ENCODE data around the gene PTPRD.

The PTPRD gene

DNA sequence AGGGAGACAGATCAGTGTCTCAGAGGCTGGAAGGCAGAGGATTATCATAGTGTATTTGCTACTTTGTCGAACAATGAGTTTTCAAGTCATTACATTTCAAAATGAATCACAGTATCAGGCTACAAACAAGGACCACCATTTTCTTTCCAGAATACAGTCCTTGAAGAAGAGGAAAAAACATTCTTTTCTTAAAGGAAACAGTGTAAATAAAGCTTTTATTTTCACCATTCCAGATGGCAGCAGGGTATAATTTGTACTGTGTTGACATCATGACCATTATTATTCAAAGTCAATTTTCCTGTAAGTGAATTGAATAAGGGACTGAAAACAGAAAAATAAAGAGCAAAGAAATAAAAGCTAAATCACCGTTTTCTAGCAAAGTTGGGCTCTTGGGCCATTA is 2076.0 kb downstream of the PTPRD start:
- DNase-seq (ENCODE audit: low read depth, low spot score) = no peak

DNA sequence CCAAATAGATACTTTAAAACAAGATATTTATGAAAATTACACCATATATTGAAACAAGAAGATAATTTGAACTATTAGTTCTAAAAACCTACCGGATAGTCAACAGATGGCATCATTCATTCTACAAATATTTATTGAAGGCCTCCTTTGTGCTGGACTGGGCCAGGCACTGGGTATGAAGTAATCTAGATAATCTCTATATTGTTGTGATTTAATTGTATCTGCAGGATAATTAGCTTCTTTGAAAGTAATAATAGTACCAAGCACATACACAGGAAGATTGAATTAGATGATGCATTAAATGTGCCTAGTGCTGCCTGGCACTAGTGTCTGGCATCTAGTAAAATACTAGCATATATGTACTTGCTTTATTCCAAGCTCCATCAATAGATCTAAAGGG is 2078.0 kb downstream of the PTPRD start:
- no peak for DNase-seq (ENCODE audit: low read depth, low spot score)

DNA sequence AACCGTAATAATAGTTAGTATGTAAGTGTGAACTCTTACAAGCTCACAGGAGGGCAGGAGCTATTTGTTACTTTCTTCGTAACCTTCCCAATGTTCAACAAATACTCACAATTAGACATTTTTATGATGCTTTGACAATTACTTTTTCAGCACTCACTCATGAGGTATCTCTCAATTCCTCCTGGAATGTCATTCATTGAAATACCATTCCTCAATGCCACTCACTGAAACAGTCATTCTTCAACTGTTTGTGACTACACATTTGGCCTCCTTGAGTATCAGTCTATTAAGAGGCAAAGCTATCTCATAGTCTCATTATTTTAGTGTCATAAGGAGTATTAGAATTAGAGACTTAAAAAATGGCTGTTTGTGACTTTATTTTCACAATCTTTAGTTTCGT is 2079.1 kb downstream of the PTPRD start:
- DNase-seq (ENCODE audit: low read depth, low spot score) = no peak

DNA sequence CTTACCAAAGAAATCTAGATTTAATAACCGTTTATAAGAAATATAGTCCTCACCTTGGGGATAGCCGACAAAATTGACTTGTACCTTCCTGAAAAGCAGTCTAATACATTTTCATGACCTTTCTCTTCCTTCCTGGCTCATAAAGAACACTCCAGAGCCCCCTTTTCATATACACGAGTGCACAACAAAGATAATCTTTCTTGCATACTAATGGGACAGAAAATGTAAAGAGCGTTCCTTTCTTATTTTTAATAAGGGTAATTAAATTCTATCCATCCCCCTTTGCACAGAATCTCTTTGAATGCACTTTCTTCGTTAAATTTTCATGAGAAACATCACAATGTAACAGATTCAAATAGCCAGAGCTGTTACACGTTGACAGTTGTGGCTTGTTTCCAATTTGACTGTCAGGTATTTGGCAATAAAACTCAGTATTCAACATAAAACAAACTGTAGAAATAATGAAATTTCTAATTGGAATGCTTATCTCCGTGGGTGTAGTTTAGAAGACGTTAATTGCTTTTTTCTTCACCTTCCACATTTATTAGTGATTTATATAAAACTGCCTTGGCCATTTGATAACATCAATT is 2080.9 kb downstream of the PTPRD start:
- no peak for DNase-seq (ENCODE audit: low read depth, low spot score)

DNA sequence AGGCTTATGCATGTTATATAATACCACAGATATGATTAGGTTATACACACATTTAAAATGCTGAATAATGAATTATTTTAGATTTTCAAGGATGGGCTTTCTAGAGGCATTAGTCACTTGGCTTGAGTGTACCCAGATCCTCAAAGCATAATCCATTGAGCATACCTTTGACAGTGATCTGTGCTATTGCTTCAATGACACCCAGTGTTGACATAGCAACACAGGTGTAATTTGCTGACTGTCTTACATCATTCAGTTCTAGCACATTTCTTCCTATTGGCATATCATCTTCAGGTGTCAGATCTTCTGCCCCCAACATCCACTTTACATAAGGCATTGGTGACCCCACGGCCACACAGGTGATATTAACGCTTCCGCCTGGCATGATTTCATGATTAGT is 2091.7 kb downstream of the PTPRD start:
- no peak for DNase-seq (ENCODE audit: low read depth, low spot score)

DNA sequence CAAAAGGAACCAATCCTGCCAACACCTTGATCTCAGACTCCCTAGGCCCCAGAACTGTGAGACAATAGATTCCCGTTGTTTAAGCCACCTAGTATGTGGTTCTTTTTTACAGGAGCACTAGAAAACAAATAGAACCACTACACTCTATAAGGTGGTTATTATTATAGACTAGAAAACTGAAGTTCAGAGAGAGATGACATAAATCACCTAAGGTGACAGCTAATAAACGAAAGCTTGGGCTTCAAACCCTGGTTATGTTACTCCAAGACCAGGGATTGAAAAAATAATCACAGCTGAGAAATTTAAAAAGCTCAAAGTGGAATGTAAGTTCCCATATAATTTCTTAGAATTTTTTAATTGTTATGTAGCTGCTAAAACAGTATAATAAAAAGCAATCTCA is 2097.1 kb downstream of the PTPRD start:
- no peak for DNase-seq (ENCODE audit: low read depth, low spot score)

DNA sequence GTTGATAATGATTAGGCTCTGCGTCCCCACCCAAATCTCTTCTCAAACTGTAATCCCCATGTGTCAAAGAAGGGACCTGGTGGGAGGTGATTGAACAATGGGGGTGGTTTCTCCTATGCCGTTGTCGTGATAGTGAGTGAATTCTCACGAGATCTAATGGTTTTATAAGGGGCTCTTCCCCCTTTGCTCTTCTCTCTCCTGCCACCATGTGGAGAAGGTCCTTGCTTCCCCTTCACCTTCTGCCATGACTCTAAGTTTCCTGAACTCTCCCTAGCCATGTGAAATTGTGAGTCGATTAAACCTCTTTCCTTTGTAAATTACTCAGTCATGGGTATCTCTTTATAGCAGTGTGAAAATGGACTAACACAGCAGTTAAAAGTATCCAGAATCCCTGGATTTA is 2098.0 kb downstream of the PTPRD start:
- DNase-seq (ENCODE audit: low read depth, low spot score) = no peak

DNA sequence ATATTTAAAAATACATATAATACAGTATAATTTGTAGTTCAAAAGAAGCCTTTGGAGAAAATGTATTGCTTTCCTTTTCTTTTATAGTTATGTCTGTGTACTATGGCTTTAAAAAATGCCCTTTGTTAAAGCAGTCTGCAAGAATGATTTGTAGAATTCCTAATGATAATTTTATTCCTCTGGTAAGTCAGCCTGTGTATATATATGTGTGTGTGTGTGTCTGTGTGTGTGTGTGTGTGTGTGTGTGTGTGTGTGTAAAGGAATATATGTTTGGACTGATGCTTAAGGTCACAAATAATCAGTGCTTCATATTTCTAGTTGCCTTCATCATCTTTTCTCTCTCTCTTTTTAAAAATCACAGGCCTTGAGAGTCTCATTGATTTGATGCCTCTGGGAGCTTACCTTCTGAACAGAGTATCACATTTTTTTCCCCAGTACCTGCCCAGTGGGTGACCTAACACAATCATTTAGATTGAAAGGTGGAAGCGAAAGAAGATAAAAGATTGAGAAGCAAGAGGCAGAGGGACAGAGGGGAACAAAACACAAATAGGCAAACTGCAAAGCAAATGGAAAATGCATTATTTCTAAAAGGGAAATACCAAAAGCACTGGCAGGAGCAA is 2104.0 kb downstream of the PTPRD start:
- DNase-seq (ENCODE audit: low read depth, low spot score) = no peak

DNA sequence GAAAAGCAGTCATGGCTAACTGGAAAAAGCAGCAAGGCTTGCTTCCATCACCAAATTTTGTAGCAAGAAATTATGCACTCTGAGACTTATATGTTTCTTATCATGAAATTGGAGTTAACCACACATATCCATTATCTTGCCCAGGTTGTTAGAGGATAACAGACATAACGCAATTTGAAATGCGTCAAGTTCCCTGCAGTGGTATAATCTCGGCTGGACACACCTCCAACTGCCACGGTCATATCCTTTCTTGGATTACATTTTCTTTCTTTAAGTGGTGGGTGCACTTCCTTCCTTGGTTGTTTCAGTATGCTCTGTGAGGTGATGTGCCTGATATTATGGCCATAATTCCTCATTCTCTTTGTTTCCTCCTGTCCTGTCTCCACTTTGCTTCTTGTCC is 2118.2 kb downstream of the PTPRD start:
- no peak for DNase-seq (ENCODE audit: low read depth, low spot score)

DNA sequence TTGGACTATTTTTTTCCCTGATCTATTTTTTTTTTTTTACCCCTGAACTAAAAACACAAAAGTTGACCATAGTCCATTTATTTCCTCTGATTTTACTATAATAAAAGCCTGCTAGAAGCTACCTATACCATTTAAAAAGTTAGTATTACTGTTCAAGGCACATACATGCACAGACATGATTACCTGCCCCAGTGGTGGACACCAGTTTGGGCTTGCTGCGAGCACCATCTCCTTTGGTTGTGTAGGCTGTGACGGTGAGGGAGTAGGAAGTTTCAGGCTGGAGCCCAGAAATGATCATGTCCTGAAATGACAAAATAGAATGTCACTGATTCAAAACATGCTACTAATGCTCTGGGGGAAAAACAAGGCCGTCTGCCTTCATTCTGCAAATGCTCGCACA is 2120.1 kb downstream of the PTPRD start:
- DNase-seq (ENCODE audit: low read depth, low spot score) = no peak

DNA sequence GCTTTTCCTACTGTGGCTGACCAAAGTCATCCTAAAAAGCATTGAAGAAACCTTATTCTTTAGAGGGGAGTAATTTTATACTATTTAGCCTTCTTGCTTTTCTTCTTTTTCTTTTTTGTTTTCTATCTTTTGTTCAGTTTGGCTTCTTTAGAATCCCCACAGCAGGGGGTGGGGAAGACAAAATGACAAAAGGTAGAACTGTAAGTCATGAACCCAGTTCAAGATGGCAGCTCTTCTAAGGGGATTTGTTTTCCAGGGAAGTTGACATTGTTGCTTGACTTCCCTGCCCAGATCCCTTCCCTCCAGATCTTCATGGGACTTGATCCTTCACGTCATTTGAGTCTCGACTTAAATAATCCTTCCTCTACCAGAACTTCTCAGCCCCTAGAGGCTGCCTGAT is 2120.8 kb downstream of the PTPRD start:
- DNase-seq (ENCODE audit: low read depth, low spot score) = no peak

DNA sequence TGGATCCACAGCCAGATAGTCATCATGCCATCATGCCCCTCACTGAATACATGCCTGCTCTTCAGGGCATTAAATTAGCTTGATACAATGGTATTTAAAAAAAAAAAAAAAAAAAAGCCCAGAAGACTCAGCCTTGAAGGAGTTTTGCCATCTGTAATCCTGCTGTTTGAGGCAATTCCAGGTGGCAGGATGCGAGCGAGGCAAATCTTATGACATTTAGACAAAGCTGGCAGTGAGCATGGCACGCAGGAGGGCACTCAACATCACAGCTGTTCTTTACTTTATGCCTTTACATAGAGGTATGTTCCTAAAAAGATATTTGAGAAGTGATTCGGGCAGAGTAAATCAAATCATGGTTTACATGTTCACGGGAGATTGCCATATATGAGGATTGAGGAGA is 2121.2 kb downstream of the PTPRD start:
- no peak for DNase-seq (ENCODE audit: low read depth, low spot score)

DNA sequence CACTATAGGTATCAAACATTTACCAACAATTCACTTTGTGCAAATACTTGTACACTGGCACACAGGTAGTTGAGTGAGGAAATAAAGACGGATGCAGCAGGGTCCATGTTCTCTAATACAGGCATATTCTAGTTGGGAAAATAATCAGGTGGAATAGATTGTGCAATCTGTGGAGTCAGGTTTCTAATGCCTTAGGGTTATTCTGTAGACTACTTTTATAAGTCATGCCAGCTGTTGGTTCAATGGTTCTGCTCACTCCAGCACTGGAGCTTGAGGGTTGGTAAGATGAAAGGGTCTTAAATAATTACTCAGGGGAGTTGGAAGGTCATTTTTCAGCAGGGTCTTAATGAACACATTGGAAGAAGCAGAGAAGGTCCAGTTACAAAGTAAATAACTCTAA is 2123.0 kb downstream of the PTPRD start:
- no peak for DNase-seq (ENCODE audit: low read depth, low spot score)

DNA sequence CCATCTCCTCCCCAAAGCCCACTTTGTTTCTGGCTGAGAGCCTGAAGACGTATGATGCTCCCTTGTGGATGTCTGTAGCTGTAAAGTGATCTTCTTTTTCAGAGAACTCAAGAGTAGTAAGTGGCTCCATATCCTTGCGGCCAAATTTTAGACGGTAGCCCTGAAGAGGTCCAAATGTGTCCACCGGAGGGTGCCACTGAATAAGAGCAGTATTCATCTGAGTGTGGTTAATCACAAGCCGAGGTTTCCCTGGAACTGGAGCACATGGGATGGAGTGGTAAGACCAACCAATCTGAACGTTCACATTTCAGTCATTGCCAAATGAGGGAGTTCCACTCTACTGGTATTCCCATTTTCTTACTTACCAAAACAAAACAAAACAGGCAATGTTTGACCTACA is 2126.7 kb downstream of the PTPRD start:
- no peak for DNase-seq (ENCODE audit: low read depth, low spot score)

DNA sequence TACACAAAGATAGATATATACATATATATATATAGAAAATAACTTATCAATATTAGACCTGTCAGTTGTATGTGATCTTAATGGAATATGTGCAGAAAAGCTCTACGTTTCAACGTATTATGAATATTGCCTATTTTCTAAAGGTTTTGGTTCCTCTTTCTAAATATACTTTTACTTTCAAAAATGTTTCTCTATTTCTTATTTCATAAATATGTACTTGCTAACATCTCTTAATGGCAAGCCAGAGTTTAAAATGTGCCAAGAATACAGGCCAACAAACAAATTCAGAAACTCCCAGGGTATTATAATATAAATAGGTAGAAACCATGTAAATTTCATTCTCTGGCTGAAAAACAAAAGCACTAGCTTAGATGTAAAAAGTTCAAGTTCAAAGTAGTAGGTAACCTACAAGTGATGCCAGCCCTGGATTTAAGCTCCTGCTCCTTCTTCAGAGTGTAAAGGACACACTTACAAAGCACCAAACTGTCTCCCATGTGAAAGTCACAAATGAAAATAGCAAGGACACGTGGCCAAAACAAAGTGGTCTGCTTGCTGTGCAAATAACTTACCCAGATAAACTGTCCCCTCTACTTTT is 2128.1 kb downstream of the PTPRD start:
- DNase-seq (ENCODE audit: low read depth, low spot score) = no peak

DNA sequence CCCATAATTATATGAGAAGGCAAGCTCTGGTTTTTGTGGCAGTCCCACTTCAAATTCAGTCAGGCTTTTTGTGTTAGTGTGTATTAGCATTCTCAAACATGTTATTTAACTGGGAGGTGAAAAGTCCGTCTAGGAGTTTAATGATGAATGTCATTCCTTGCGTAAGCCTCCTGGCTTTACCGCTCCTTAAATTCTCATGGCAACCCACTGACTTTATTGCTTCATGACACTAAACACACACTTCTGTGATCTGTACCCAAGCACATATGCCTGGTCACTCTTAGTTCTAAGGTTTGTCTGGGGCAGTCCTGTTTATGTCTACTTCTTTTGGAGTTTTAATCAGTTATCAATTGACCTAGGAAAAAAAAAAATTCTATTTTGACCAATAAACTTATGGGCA is 2135.4 kb downstream of the PTPRD start:
- no peak for DNase-seq (ENCODE audit: low read depth, low spot score)

DNA sequence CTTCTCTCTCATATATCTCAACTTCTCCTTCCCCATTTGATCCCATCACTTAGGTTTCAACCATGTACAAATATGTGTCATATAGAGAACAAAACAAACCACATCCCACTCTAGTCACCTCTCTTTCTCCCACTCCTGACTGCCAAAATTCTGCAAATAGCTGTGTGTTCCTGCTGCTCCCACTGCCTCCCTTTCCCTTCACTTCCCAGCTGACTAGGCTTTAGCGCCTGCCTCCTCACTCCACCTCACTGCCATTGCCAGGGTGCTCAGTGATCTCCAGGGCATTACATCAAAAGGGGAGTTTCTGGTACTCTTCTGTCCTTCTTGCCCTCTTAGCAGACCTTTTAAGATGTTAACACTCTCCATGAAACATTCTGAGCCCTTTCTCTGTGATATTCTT is 2137.9 kb downstream of the PTPRD start:
- DNase-seq (ENCODE audit: low read depth, low spot score) = no peak

DNA sequence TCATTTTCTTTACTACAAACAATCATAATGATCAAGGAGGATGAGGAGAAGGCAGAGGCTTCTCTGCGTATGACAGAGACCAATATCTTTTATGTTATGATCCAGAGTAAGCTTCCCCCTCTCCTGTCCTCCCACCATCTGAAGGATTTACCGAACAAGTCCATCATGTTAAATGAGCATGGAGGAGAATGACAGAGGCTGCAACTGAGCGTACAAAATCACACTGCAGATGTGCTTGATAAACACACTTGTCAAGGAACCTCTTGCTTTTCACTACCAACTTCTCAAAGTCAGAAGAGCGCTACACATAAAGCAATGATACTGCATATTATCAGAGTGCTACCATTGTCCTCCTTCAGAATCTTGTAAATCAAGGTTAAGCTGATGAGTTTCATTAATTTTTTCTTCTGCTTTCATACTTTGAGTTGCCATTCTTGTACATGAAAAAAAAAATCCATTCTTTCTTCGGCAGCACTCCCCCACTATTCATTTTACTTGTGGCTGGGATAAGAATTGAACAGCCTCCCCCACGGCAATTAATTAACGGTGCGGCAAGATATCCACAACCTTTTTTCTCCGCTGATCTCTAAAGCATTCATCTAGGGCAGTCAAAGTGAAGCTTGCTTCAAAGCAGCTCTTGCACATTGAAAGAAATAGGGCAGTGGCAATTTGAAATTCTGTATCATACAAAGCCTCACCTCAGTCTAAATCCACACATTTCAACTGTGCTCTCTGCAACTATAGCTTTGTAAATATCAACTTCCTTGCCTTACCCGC is 2139.4 kb downstream of the PTPRD start:
- no peak for DNase-seq (ENCODE audit: low read depth, low spot score)

DNA sequence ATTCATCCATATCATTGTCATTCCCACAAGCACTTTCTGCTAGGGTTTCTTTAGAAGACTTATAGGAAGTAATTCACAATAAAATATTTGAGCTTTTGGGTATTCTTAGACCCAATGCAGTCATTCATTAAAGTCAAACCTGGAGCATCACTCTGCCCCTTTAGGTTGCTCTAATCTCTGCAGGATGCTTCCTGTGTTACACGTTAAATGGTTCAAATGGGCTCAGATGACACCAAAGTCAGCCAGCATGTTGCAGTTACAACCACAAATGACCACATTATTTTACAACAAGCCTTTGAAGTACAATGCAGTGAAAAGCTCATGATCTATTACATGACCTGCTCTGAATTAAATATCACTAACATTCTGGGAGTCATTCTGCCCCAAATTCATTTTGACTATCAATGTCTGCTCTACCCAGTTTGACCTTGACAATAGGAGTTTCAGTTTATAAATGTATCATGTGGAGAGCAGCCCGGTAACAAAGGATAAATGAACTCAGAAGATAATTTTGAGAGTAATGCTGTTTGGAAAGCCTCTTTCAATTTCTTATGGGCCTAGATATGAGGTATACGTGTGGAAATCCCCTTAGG is 2144.7 kb downstream of the PTPRD start:
- no peak for DNase-seq (ENCODE audit: low read depth, low spot score)

DNA sequence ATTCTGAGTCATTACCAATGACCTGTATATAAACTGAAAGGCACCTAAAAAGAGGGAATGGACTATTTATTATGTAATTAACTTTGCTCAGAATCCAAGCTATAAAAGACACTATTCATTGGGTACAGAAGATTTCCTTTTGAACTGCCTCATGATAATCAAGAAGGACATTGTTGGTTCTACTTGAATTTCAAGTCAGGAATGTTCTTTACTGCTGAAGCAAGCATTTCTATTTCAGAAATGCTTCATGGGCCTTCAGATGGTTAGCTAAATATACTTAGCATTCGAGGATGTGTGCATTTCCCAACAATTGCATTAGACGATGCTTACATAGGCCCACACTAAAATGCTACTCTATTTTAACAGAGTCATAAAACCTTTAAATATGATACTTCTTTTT is 2155.0 kb downstream of the PTPRD start:
- no peak for DNase-seq (ENCODE audit: low read depth, low spot score)

DNA sequence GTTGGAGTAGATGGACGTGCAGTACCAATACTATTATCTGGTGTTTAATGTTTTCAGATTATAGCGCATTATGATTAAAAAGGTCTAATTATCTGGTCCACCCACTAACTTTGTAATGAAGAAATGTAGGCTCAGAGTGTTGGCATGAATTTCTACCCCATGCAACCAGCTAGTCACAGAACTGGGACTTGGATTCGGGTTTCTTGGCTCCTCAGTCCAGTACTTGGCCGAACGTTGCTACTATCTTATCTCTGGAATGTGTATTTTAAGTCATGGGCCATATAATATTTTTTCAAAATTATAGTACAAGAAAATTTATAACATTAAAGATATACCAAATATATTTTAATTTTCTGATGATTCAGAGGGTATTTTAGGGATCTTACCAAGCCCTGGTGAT is 2155.7 kb downstream of the PTPRD start:
- no peak for DNase-seq (ENCODE audit: low read depth, low spot score)

DNA sequence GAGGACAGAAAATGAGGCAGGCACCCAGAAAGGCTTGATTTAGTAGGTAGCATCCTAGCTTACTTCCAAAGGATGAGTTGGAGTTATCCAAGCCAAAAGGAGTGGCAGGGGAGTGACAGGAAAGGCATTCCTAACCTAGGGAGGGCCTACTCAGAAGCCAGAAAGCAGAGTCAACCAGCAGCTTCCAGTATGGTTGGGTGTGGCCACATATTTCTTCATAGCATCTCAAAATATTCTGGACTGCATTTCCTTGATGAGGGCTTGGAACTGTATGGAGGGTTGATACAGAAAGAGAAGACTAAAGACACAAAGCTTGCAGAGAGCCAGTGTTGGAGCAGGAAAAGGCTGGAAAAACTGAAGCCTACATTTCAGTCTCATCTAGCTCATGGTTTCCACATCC is 2156.5 kb downstream of the PTPRD start:
- DNase-seq (ENCODE audit: low read depth, low spot score) = no peak

Measured in activated CD4-positive, CD25-positive, alpha-beta regulatory T cell treated with anti-CD3 and anti-CD28 coated beads, Interleukin-2, amount 50 U/mL, for 16 hours (primary cell).